HG03280 (cell line): ENCODE results near the gene FAM168A.

Source experiments
- ATAC-seq: cut with Tn5 transposase; IDR thresholded peaks from one replicate; pipeline ENCODE4 v1.9.1; 2021; ENCODE audit warnings: mild to moderate bottlenecking, moderate library complexity; ENCODE audit not compliant: unreplicated experiment

FAM168A gene

DNA sequence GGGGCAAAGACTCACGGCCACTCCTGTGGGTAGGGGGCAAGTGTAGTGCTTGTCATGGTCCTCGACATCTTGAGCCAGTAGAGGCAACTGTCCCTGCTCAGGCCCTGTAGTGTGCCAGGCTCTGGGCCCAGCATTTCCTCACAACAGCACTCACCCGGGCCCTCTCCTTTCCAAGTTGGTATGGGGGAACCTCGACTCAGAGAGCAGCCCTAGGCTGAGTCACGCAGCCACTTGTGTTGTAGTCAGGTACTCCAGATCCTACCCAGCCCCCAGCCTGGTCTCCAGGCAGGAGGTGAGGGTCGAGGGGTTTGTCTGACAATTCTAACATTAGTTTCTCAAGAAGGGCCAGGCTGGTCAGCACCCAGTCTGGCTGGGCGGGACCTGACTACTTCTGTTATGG lies 217.6 kb downstream of the FAM168A start:
- no peak for ATAC-seq

DNA sequence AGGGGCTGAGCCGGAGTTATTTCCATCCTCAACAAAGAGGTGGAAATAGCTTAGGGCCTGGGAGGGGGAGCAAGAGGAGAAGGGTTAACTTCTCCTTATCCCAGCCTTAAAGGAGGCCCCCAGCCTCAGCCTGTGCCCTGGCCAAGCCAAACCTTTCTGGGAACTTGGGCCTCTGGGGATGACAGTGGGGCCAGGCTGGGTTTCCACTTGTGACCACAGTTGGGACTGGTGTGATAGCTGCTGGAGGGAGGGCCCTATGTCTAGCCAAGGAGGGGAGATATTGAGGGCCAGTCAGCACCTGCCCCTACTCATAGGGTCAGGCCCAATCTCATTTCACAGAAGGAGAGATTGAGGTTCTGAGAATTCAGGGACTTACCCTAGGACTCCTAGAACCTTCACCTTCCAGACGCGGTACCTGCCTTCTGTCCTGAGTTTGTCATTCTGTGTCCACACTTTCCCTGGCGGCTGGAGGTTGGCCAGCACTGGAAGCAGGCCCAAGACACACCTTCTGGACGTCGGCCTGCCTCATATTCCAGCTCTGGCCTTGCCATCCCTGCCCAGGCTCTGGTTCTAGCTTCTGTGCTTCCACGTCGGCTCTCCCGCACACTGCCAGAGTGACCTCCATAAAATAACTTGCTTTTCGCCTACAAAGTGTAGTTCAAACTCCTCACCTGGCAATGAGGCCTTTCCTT lies 218.6 kb downstream of the FAM168A start:
- no peak for ATAC-seq

DNA sequence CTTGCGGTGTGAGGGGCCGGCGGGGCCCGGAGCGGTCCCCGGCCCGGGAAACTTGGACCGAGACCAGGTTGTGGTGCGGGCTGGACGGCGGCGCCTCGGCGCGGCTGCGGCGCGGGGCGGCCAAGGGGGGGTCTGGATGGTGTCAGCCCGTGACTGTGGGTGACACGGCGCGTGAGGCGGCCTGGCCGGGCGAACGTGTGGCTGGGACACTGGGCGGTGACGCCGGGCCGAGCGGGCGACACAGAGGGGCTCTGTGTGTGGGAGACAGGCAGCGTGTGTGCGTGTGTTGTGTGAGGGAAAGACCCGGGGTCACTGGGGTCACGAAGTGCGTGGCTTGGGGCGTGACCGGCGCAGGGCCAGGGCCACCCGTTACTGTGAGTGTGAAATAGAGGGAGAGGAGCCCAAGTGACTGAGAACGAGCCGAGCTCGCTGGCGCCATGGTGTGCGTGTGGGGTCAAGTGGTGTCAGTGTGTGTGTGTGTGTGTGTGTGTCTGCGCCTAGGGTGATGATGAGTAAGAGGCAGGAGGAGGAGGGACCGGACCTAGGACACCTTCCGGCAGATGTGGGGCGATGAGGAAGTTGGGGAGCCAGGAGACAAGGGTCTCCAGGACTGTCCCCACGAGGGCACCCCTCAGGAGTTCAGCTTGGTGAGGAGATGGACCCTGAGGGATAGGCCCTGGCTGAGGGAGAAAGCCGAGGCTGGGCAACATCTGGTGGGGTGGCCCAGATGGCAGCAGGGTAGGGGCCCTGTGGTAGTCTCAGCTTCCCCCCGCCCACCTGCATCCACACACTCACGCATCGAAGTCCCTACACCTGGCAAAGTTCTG lies 220.9 kb downstream of the FAM168A start:
- ATAC-seq: peak; percentile 19

DNA sequence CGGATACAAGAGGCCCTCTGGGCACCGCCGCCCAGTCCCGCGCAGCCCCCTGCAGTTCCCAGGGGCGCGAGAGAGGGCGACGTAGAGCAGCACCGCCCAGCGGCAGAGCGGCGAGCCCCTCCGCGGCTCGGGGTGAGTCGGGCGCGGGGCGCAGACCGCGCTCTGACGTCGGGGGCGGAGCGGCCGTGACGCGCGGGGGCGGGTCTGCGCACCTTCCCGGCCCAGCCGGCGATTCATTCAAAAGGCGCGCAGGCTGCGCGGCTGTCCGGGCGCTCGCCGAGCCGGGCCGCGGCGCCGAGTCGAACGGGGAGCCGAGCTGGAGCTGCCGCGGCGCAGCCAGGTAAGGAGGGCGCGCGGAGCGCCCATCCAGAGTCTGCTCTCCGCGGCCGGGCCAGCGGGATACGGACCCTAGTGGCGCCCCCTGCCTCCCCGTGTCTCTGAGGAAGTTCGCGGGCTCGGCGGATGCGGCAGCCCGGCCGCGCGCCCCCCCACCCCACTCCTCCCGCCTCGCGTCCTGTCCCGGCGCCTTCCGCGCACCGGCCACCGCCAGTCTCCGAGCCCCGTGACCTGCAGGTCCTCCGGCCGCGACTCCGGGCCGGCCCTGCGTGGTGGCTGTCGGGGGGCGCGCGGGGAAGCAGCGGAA lies 221.6 kb downstream of the FAM168A start, which contains the start of gene RELT:
RELT (plus strand) TSS at position 240 of the 643 bp plus-strand sequence. CDS start 12,738 bp downstream, outside the sequence.
- ATAC-seq: peak; percentile 79

DNA sequence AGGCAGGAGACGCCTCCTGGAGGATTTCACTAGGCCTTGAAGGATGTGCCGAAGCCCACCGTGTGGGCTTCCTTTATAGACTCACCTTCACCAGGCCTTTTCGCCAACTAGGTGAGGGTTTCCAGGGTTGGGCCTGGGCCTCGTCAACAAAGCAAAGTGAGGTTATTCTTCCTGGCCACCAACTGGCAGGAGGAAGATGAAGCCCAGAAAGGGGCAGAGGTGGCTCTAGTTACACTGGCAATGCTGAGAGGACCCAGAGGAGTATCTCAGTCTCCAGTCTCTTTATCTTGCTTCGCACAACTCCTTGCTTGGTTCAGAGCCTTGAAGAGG lies 222.1 kb downstream of the FAM168A start:
- ATAC-seq: no peak

DNA sequence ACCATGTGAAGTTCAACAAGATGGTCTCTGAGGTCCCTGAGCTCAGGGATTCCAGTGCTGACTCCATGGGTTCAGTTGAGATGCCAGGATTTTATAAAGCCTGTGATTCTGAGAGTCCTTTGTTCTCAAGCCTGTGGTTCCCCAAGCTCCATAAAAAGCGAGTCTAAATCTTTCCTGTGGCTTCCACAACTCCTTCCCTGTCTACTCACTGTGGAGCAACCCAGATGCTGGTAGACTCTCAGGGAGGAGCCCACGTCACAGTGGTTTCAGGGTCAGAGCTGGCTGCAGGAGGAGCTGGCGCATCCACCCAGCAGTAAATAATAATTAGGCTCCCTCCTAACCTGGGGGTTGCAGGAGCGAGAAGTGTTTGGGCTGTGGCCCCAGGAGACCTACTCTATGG lies 223.8 kb downstream of the FAM168A start:
- ATAC-seq: no peak

DNA sequence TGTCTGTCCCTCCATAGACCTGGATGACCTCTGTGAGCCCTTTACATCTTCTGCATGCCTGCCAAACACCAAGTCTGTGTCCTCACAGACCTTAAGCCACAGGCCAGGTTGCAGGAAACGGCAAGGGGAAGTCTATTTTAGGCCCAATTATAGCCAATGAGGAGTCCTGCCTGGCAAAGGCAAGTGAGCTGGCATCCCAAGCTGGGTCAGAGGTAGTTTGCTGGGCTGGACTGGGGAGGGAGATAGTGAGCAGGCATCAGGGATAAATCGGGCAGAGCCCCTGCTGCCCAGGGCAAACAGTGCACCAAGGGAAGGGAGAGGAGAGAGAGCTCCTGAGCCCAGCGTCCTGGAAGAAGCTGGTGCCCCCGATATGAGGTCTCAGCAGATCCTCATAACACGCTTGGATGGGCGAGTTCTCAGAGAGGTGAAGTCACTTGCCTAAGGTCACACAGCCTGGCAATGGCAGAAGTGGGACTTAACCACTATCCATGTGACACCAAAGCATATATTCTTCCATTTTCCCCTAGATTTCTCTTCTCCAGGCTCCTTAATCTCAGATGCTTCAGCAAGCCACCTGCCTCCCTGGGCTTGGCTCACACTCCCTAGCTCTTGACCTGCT lies 225.4 kb downstream of the FAM168A start:
- ATAC-seq: no peak

DNA sequence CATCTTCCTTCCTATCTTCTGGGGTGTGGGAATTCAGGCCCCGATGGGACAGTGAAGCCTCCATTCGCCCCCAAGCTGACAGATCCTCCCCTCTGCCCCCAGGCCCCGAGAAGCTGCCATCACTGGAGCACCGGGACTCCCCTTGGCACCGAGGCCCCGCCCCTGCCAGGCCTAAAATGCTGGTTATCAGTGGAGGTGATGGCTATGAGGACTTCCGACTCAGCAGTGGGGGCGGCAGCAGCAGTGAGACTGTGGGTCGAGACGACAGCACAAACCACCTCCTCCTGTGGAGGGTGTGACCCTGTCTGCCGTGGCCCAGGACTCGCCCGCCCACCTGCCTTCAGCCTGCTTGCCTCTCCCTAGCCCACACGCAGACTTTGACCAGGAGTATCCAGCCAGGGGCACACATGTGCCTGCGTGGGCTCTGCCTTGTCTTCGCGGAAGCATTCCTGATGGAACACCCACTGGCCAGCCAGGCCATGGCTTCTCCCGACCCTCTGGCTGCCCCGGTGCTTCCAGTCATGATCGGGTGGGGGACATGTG lies 230.4 kb downstream of the FAM168A start:
- no peak for ATAC-seq

DNA sequence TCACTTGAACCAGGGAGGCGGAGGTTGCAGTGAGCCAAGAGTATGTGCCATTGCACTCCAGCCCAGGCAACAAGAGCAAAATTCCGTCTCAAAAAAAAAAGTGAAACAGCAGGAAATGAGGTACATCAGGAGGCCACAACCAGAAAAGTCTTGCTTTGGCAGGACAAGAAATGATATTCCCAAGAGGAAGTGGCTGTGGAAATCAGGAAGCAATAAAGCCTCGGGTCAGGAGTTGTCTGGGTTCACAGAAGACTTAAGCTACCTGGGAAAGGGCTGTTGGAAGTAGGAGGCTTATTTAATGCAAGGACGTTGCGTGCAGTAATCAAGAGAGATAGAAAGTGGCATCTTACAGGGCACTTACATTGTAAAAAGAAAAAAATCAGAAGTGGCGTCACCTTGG lies 231.0 kb downstream of the FAM168A start:
- ATAC-seq: no peak

DNA sequence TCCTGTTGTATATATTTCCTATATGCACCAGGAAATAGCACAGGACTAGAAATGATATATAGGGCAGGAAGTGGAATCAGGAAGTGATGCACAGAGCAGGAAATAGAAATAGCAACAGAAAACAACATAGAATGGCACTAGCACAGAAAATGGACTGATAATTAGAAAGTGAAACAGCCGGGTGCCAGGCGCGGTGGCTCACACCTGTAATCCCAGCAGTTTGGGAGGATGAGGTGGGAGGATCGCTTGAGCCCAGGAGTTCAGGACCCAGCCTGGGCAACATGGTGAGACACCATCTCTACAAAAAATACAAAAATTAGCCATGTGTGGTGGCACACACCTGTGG lies 231.7 kb downstream of the FAM168A start:
- no peak for ATAC-seq

DNA sequence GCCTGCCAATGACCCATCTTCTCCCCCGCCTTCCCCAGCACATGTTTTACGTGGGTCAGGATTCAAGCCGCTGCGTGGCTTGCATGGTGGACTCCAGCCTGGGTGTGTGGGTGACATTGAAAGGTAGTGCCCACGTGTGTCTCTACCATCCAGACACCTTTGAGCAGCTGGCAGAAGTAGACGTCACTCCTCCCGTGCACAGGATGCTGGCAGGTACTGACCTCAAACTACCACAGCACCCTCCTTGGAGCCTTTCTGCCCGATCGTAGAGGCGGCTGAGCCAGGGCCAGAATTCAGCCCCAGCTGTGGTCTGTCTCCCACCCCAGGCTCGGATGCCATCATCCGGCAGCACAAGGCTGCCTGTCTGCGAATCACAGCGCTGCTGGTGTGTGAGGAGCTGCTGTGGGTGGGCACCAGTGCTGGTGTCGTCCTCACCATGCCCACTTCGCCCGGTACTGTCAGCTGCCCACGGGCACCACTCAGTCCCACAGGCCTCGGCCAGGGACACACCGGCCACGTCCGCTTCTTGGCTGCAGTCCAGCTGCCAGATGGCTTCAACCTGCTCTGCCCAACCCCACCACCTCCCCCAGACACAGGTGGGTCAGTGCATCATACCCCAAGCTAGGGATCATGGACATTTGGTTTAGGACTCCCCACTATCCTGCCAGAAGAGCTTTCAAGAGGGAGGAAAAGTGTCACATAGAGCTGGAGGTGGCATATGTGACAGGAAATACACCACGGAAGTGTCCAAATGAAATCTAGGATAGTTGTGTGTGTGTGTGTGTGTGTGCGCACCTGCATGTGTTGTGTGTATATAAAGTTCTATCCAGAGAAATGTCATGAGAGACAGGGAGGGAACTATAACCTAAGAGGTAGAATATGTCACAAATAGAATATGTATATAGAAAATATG lies 232.3 kb downstream of the FAM168A start:
- ATAC-seq: no peak

DNA sequence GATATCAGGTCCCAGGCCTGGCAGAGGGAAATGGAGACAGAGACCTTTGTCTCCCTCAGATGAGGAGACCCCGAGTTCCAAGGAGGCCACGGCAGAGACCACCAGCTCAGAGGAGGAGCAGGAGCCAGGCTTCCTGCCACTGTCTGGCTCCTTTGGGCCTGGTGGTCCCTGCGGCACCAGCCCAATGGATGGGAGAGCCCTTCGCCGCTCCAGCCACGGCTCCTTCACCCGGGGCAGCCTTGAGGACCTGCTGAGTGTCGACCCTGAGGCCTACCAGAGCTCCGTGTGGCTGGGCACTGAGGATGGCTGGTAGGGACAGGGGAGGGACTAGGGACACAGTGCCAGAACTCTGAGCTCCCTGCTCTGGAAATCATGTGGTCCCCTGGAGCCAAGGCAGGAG lies 234.8 kb downstream of the FAM168A start:
- ATAC-seq: no peak

DNA sequence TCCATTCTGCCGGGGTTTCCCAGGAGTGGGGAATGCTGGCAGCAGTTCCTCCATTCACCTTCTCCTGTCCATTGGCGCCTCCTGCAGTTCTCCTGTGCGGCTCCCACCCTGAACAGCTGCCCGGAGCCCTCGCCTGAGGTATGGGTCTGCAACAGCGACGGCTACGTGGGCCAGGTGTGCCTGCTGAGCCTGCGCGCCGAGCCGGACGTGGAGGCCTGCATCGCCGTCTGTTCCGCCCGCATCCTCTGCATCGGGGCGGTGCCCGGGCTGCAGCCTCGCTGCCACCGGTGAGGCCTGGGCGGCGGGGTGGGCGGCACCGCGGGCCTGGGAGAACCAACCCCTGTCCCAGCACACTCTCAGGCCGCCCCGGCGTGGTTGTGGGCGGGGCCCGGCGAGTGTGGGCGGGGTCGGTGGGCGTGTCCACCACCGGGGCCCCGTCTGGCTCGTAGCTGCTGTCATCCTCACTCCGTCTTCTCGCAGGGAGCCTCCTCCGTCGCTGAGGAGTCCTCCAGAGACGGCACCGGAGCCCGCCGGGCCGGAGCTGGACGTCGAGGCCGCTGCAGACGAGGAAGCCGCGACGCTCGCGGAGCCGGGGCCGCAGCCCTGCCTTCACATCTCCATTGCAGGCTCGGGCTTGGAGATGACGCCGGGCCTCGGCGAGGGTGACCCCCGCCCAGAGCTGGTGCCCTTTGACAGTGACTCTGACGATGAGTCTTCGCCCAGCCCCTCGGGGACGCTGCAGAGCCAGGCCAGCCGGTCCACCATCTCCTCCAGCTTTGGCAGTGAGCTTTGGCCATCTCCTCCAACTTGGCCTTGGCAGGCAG lies 235.7 kb downstream of the FAM168A start:
- ATAC-seq: no peak

DNA sequence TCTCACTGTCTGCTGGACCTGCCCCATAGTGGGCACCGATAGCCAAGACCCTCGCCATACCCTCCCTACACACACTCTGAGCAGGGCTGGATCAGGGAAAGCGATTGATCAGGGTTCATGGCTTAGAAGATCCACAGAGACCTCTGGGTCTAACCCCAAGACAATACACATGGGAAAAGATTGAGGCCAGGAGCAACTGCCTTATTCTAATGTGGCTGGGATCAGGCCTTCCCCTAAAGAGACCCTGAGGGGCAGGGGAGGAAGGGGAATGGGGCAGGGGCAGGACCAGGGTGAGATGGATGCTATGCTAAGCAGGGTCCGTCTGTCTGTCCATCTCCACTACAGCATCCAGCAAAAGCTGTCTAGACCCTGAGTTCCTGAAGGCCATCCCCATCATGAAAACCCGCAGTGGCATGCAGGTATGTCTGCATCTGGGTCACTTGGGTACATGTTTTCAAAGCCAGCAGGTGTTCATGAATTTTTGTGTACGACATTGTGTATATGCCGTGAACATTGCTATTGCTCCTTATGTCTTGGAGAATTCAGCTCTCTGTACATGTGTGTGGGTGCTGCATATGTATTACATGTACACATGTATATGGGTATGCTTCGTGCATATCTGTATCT lies 237.1 kb downstream of the FAM168A start:
- ATAC-seq: no peak

DNA sequence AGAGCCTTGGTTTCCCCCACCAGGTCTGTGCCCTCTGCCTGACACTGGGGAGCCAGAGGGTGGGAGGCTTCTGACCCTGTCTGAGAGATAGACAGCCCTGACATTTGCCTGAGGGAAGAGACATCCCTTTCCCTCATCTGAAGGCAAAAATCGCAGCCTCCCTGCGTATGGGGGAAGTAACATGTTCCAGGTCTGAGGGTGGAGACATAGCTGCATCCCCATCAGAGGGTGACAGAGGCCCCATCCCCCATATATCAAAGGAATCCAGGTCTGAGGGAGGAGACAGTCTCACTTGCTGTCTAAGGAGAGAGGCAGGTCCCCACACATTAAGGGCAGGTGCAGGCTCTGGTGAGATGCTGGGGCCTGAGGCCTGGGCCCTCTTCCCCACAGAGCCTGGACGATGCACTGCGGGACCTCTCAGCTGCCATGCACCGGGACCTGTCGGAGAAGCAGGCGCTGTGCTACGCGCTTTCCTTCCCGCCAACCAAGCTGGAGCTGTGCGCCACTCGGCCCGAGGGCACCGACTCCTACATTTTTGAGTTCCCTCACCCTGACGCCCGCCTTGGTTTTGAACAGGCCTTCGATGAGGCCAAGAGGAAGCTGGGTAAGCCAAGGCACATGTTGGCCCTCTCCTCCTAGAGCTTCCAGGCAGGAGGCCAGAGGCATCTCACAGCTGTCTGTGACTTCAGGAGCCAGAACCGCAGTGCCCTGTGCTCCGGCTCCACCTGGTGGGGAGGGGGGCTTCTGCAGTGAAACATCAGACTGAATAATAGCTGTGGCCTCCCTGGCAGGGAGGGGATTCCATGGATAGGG lies 237.8 kb downstream of the FAM168A start:
- no peak for ATAC-seq

DNA sequence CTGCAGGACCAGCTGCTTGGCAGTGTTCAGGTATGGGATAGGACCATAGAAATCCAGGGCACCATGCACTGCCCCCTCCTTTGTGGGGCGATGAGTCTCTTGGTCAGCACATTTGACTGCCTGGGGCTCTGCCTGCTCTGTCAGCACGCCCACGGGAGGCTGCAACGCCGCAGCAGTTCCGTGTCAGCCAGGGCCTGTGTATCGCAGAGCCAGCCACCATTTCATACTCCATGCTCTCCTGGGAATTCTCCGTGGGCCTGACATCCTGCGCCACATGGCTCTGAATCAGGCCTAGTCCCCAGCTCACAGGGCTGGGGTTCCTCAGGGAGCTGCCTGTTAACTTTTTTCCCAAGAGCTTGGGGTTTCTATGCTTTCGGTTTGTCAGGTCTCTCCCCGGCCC lies 238.6 kb downstream of the FAM168A start:
- no peak for ATAC-seq

DNA sequence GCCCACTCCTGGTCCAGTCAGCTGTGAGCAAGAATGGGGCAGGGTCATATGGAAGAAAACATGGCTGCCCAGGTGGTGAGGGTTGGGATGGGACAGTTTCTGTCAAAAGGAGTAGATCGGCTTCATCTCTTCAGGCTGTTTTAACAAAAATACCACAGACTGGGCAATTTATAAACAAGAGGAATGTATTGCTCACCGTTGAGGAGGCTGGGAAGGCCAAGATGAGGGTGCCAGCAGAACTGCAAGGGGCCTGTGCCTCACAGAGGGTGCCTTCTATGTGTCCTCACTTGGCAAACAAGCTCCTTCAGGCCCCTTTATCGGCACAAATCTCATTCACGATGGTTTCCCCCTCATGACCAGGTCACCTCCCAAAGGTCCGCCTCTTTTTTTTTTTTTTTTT lies 239.8 kb downstream of the FAM168A start:
- no peak for ATAC-seq
